Adrenal gland (tissue), 5 donors: ENCODE measurements around the gene ATXN7L1.

Experiments used
- POLR2A ChIP-seq, 2 donors: fragments of 450-650 bp; IDR thresholded peaks; one replicate each; pipeline ENCODE4 v1.6.1; 2017; ENCODE audit warnings: antibody characterized with exemption in 2 of 2, mild to moderate bottlenecking in 2 of 2, moderate library complexity in 1 of 2
- TF ChIP-seq, protein P1 (sequence below), 6 experiments: fragments of 450-650 bp in 4 of 6; fragments of 200-600 bp in 2 of 6; sonication (generic) in 1 of 6; IDR thresholded peaks; 1 replicate in 5 of 6; 2 replicates in 1 of 6; pipeline versions ENCODE4 v1.5.1 to v1.8.0; 2016 to 2021; ENCODE audit warnings: antibody characterized with exemption in 6 of 6, mild to moderate bottlenecking in 2 of 6, moderate library complexity in 1 of 6
- donor health status: DM: no; HTN: no; CAD: no.

DNA sequence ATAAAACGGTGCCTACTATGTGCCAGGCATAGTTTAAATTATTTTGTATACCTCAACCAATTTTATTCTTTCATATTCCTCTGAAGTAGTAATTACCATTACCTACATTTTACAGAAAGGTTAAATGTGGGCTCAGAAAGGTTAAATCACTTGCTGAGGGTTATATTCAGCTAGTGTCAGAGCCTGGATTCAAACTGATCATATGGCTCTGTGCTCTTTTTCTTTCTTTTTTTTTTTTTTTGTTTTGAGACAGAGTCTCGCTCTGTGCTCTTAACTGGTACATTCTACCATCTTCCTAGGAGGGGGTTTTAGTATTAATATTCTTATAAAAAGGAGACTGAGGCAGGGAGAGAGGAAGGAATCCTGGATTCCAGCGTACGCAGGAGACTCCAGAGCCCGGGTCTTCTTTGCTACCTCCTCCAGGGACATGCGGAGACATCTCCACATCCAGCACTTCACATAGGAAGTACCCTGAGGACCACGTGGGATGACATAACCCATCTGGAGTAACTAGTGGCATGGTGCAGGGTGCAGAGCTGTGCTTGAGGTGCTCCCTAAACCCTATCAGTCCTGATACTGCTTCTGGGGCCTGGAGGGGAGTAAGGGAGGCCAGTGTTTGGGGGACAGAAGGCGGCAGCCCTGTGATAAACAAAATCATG is 29.6 kb upstream of the ATXN7L1 start:
- TF ChIP-seq, protein P1, sequence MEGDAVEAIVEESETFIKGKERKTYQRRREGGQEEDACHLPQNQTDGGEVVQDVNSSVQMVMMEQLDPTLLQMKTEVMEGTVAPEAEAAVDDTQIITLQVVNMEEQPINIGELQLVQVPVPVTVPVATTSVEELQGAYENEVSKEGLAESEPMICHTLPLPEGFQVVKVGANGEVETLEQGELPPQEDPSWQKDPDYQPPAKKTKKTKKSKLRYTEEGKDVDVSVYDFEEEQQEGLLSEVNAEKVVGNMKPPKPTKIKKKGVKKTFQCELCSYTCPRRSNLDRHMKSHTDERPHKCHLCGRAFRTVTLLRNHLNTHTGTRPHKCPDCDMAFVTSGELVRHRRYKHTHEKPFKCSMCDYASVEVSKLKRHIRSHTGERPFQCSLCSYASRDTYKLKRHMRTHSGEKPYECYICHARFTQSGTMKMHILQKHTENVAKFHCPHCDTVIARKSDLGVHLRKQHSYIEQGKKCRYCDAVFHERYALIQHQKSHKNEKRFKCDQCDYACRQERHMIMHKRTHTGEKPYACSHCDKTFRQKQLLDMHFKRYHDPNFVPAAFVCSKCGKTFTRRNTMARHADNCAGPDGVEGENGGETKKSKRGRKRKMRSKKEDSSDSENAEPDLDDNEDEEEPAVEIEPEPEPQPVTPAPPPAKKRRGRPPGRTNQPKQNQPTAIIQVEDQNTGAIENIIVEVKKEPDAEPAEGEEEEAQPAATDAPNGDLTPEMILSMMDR (IDR thresholded peaks at IDR 0.05), result no peak
- TF ChIP-seq POLR2A (IDR thresholded peaks at IDR 0.05), result no peak
